IMR-90 (cell line): Measurements from ENCODE around the gene MYO9A. TPM values are rescaled to one million over a fixed set of nuclear protein-coding genes. Genes with fewer than 3 reads are reported as not detected.

Experiments used
- ATAC-seq: fragments of 200-7000 bp; cut with Tn5 transposase; 2 replicates; pipeline ENCODE4 v1.9.1; 2020; ENCODE audit warnings: low read depth, mild to moderate bottlenecking, moderate library complexity
- BruUV-seq: library from RNA; stranded (reverse); fragments of 400-500 nt; replicated peaks from 2 replicates; lab custom pipeline; 2021; lab: Mats Ljungman, UMichigan
- CTCF ChIA-PET: fragments of 300-600 bp; formaldehyde crosslinking; extraction: SDS; loops from one replicate; lab custom pipeline; 2021; ENCODE audit warnings: antibody characterized with exemption; lab: Yijun Ruan, JAX
- POLR2A ChIA-PET: fragments of 300-600 bp; sonication (Branson Sonifier 250); formaldehyde crosslinking; loops from one replicate; lab custom pipeline; 2022; ENCODE audit warnings: antibody characterized with exemption; ENCODE audit not compliant: unreplicated experiment; lab: Charles Lee
- DNase-seq: peaks from one replicate; pipeline ENCODE4 v3.0.0; 2013
- H2AFZ ChIP-seq: replicated peaks from 2 replicates; pipeline ENCODE3; 2013; ENCODE audit warnings: low read length, mild to moderate bottlenecking; ENCODE audit not compliant: poor library complexity
- H2AK5ac ChIP-seq: 2 replicates; pipeline ENCODE4 v1.6.1; 2013; ENCODE audit warnings: low read depth, low read length, inconsistent platforms
- H2AK9ac ChIP-seq: replicated peaks from 2 replicates; pipeline ENCODE3; 2013; ENCODE audit warnings: mild to moderate bottlenecking, low read depth, low read length, moderate library complexity; ENCODE audit not compliant: poor library complexity
- H2BK120ac ChIP-seq: 2 replicates; pipeline ENCODE4 v1.6.1; 2013; ENCODE audit warnings: low read depth, low read length, inconsistent platforms
- H2BK15ac ChIP-seq: 3 replicates; pipeline ENCODE4 v1.6.1; 2013; ENCODE audit warnings: low read depth, low read length, inconsistent platforms
- H2BK20ac ChIP-seq: 2 replicates; pipeline ENCODE4 v1.6.1; 2013; ENCODE audit warnings: low read depth, mild to moderate bottlenecking, inconsistent platforms, low read length, moderate library complexity
- H2BK5ac ChIP-seq: 2 replicates; pipeline ENCODE4 v1.6.1; 2013; ENCODE audit warnings: mild to moderate bottlenecking, low read depth, low read length, inconsistent platforms; ENCODE audit not compliant: poor library complexity, severe bottlenecking
- H3K14ac ChIP-seq: replicated peaks from 2 replicates; pipeline ENCODE4 v1.6.1; 2013; ENCODE audit warnings: low read depth, low read length, inconsistent platforms
- H3K18ac ChIP-seq: 2 replicates; pipeline ENCODE4 v1.6.1; 2013; ENCODE audit warnings: low read depth, low read length, control low read depth
- H3K23ac ChIP-seq: 2 replicates; pipeline ENCODE4 v1.6.1; 2013; ENCODE audit warnings: low read depth, low read length, inconsistent platforms
- H3K27ac ChIP-seq: 2 replicates; pipeline ENCODE4 v1.5.1; 2013; ENCODE audit warnings: mild to moderate bottlenecking, control low read depth, low read length; ENCODE audit not compliant: insufficient read depth
- H3K27me3 ChIP-seq: 2 replicates; pipeline ENCODE4 v1.6.1; 2013; ENCODE audit warnings: low read length; ENCODE audit not compliant: control insufficient read depth, insufficient read depth
- H3K36me3 ChIP-seq: 2 replicates; pipeline ENCODE4 v1.6.1; 2013; ENCODE audit warnings: low read length, mixed read lengths; ENCODE audit not compliant: control insufficient read depth, insufficient read depth
- H3K4ac ChIP-seq: 2 replicates; pipeline ENCODE4 v1.6.1; 2013; ENCODE audit warnings: low read depth, low read length, inconsistent platforms
- H3K4me1 ChIP-seq: 2 replicates; pipeline ENCODE4 v1.6.1; 2013; ENCODE audit warnings: low read length, mixed read lengths; ENCODE audit not compliant: control insufficient read depth, insufficient read depth
- H3K4me2 ChIP-seq: 2 replicates; pipeline ENCODE4 v1.6.1; 2013; ENCODE audit warnings: low read depth, mild to moderate bottlenecking, control low read depth, low read length, moderate library complexity
- H3K4me3 ChIP-seq: 2 replicates; pipeline ENCODE4 v1.5.1; 2013; ENCODE audit warnings: low read depth, mild to moderate bottlenecking, control low read depth, low read length, moderate library complexity; ENCODE audit not compliant: insufficient read depth
- H3K56ac ChIP-seq: 2 replicates; pipeline ENCODE4 v1.6.1; 2013; ENCODE audit warnings: low read length, inconsistent platforms; ENCODE audit not compliant: insufficient read depth; ENCODE audit errors: extremely low read depth
- H3K79me1 ChIP-seq, 2 experiments: 2 replicates each; pipeline ENCODE4 v1.6.1; 2013; ENCODE audit warnings: low read length in 2 of 2, inconsistent platforms in 1 of 2, low read depth in 1 of 2
- H3K9ac ChIP-seq: 2 replicates; pipeline ENCODE4 v1.6.1; 2013; ENCODE audit warnings: low read depth, low read length, control low read depth
- H3K9me1 ChIP-seq: 2 replicates; pipeline ENCODE4 v1.6.1; 2013; ENCODE audit warnings: low read length, inconsistent platforms; ENCODE audit not compliant: insufficient read depth
- H3K9me3 ChIP-seq: 2 replicates; pipeline ENCODE4 v1.6.1; 2013; ENCODE audit warnings: low read length; ENCODE audit not compliant: control insufficient read depth, insufficient read depth
- H4K20me1 ChIP-seq: 2 replicates; pipeline ENCODE4 v1.6.1; 2013; ENCODE audit warnings: low read length, inconsistent platforms; ENCODE audit not compliant: insufficient read depth
- H4K5ac ChIP-seq: 2 replicates; pipeline ENCODE4 v1.6.1; 2013; ENCODE audit warnings: mild to moderate bottlenecking, low read depth, low read length, control low read depth
- H4K8ac ChIP-seq, 2 experiments: 2 replicates each; pipeline ENCODE4 v1.6.1; 2013; ENCODE audit warnings: low read depth in 2 of 2, low read length in 2 of 2, control low read depth in 1 of 2, inconsistent platforms in 1 of 2
- H4K91ac ChIP-seq: 2 replicates; pipeline ENCODE4 v1.6.1; 2013; ENCODE audit warnings: low read depth, low read length, inconsistent platforms; ENCODE audit not compliant: insufficient read depth
- CHD1 ChIP-seq: IDR thresholded peaks from 2 replicates; pipeline ENCODE4 v1.6.1; 2012; ENCODE audit warnings: low read depth, low read length, improper control_type of control experiment
- FOS ChIP-seq: fragments of 150-350 bp; IDR thresholded peaks from 2 replicates; pipeline ENCODE4 v1.6.1; 2016; ENCODE audit warnings: low read depth, low read length
- MAFK ChIP-seq: IDR thresholded peaks from 2 replicates; pipeline ENCODE4 v1.6.1; 2012; ENCODE audit warnings: low read depth, low read length, improper control_type of control experiment
- MXI1 ChIP-seq: IDR thresholded peaks from 2 replicates; pipeline ENCODE4 v1.6.1; 2012; ENCODE audit warnings: low read depth, mild to moderate bottlenecking, low read length, moderate library complexity, borderline replicate concordance
- RCOR1 ChIP-seq: IDR thresholded peaks from 2 replicates; pipeline ENCODE4 v1.6.1; 2012; ENCODE audit warnings: mild to moderate bottlenecking, low read length, improper control_type of control experiment; ENCODE audit not compliant: insufficient replicate concordance
- SMC3 ChIP-seq: fragments of 150-350 bp; IDR thresholded peaks from 2 replicates; pipeline ENCODE4 v1.6.1; 2016; ENCODE audit warnings: low read depth, mild to moderate bottlenecking, antibody characterized with exemption, low read length, moderate library complexity
- WGBS, 2 experiments: methylation state at CpG; one replicate each; pipeline versions ENCODE4 v1.1.5 to v1.1.7; 2013; ENCODE audit warnings: missing lambda C conversion rate in 2 of 2; ENCODE audit not compliant: insufficient read length in 1 of 2; ENCODE audit errors: extremely low coverage in 2 of 2; 5-methylcytosine and 5-hydroxymethylcytosine counted together
- dilution Hi-C: fragments of 300-500 bp; cut with HindIII; formaldehyde crosslinking; loops from one replicate; pipeline ENCODE4 v1.14.3; 2018; ENCODE audit warnings: low sequenced_read_pairs; ENCODE audit not compliant: unreplicated experiment
- in situ Hi-C: fragments of 300-500 bp; cut with MboI; formaldehyde crosslinking; loops from 3 replicates; pipeline ENCODE4 v1.14.3; 2019; ENCODE audit warnings: low sequenced_read_pairs, inconsistent platforms, mixed read lengths
- intact Hi-C: fragments of 100-400 bp; cut with micrococcal nuclease; formaldehyde crosslinking; loops from 2 replicates; pipeline ENCODE4 v1.10.0; 2022
- polyA plus RNA-seq, 3 experiments: library from polyadenylated mRNA; depleted of rRNA; stranded (reverse); fragments of >200 nt; gene quantifications; 2 replicates each; pipeline ENCODE4 v1.2.3, GENCODE V29; 2012; ENCODE audit warnings: low replicate concordance in 1 of 3
- total RNA-seq: library from RNA; depleted of rRNA; stranded (reverse); fragments of >200 nt; gene quantifications from 2 replicates; pipeline ENCODE4 v1.2.3, GENCODE V29; 2012

Gene MYO9A
- total and polyA plus RNA-seq, 2 of the 4 experiments (the other 2 are of a cell fraction) = 6.0 to 49.5 TPM

- BruUV-seq = no TSS peak
- CTCF ChIA-PET = interaction anchor here (0.9 kb wide), 1 partner anchor 289 kb away, joined by 3 read pairs; no protein-coding TSS in a partner anchor
Observed at GRCh38 chr15:72139667-72140066, 21.7 kb upstream of the MYO9A start.

More at GRCh38 chr15:72139667-72140066, 21.7 kb upstream of the MYO9A start:
- Histone ChIP-seq H2AFZ (no peak overlapping the region), H3K14ac (no peak overlapping the region), H3K4me2 (no peak overlapping the region), H3K9me1 (no peaks in the 10 kb centered on the region), H3K18ac (no peak overlapping the region), H3K27ac (no peak overlapping the region), H3K9ac (no peak overlapping the region), H2BK20ac (no peak overlapping the region), H4K20me1 (no peaks in the 10 kb centered on the region), H2AK5ac (no peak overlapping the region), H2BK15ac (no peak overlapping the region), H4K8ac (no peak overlapping the region), H2BK5ac (no peak overlapping the region), H3K79me1 (no peaks in the 10 kb centered on the region), H3K23ac (no peak overlapping the region), H3K27me3 (no peaks in the 10 kb centered on the region), H3K9me3 (no peaks in the 10 kb centered on the region), H3K4me3 (no peak overlapping the region), H3K56ac (no peak overlapping the region), H2AK9ac (no peak overlapping the region), H3K4ac (no peak overlapping the region), H3K4me1 (peaks cover 4% of the 10 kb centered on the region), H3K36me3 (0 out of 2 replicates have a peak, but pooled peaks cover 4% of the 10 kb centered on the region), H4K5ac (no peak overlapping the region), H4K91ac (no peak overlapping the region), H2BK120ac (no peak overlapping the region)
- DNase-seq = no peak
- 100% methylated on average over 3 of the region's 4 CpGs; no CpG with 5 or more reads in 1 of the 2 experiments for WGBS, 2 experiments
- TF ChIP-seq CHD1 (no peak), FOS (no peak), SMC3 (no peak), MAFK (no peak), RCOR1 (no peak), MXI1 (no peak)
- ATAC-seq = no peak
- intact Hi-C loops (no loop called here), in situ Hi-C loops (no loop called here), dilution Hi-C loops (no loop called here)
- POLR2A ChIA-PET = no interaction called here
